ENCODE results near the gene NAP1L5. TPM values are rescaled to one million over a fixed set of nuclear protein-coding genes. Genes with fewer than 3 reads are reported as not detected.
A peak's percentile ranks its signal among the peaks of the same experiment; 100 is the strongest.

The NAP1L5 gene
- polyA plus RNA-seq, 1 donor, result 10.4 TPM

DNA sequence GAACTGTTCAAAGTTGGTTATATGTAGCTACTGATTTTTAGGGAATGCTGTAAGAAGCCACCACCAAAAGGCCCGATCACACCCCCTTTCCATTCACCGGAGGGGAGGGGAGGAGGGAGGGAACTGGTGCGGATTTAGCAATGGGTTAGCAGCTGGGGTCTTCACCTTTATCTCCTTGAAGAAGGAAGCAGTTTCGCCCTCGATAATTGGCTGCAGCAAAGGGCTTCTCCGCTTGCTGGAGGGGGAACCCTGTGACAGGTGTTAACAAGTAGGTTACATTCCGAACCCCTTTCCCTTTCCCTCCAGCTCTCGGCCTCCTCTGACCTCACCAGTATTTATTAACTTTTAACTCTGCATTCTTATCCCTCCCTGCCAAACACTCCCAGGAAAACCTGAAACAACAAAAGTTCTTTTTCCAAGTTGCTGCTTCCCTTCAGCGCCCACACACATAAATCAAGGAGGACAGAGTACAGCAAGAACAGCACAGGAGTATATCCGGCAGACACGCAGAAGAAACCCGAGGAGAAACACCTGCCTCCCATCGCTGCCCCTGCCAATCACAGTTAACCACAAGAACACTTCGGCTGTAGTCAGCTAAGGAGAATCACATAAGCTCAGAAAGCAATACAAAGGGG is 39.8 kb upstream of the NAP1L5 start:
- Histone ChIP-seq H3K36me3 (ENCODE audit: control insufficient read depth, insufficient read depth, low read length) (peaks cover 57% of the 10 kb centered on the region), H3K4me3 (ENCODE audit: low read length) (no peak overlapping the region), H3K4me1 (ENCODE audit: control insufficient read depth, insufficient read depth, low read length) (peaks cover 12% of the 10 kb centered on the region), H3K27ac (ENCODE audit: low read length) (peak overlapping the region; percentile 25), H3K9me3 (ENCODE audit: control insufficient read depth, low read depth, low read length) (no peaks in the 10 kb centered on the region), H3K27me3 (ENCODE audit: control insufficient read depth, insufficient read depth, low read length) (no peaks in the 10 kb centered on the region)
- 0% methylated on average over 2 of the region's 14 CpGs for WGBS (ENCODE audit: insufficient coverage, low lambda C conversion rate)
- DNase-seq, result peak; percentile 42 to 76

DNA sequence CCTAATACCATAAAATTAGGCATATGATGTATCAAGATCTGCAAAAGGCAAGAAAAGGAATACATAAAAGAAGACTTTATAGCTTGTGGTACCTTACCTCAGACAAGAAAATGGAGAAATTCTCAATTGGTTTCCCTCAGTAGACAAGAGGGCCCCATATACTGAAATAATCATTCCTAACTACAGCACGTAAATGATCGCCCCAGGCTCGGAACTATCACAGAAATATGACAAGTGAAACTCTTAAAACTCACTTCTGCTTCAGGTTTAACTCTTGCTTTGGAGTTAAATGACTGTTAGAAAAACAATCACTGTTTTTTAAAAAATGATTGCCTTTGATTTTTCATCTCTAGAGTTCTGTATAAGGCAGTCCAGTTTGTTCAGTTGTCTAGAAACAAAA is 38.6 kb upstream of the NAP1L5 start:
- Histone ChIP-seq H3K9me3 (ENCODE audit: control insufficient read depth, low read depth, low read length) (no peaks in the 10 kb centered on the region), H3K36me3 (ENCODE audit: control insufficient read depth, insufficient read depth, low read length) (peaks cover 57% of the 10 kb centered on the region), H3K4me3 (ENCODE audit: low read length) (no peak overlapping the region), H3K4me1 (ENCODE audit: control insufficient read depth, insufficient read depth, low read length) (peaks cover 12% of the 10 kb centered on the region), H3K27ac (ENCODE audit: low read length) (no peak overlapping the region), H3K27me3 (ENCODE audit: control insufficient read depth, insufficient read depth, low read length) (no peaks in the 10 kb centered on the region)
- WGBS (ENCODE audit: insufficient coverage, low lambda C conversion rate), result 80% methylated on average over 1 of the region's 3 CpGs
- no peak for DNase-seq

GRCh38 chr4:88735564-88735963 is 37.9 kb upstream of the NAP1L5 start:
- H3K4me3 ChIP-seq (ENCODE audit: low read length), result no peak overlapping the region
- H3K9me3 ChIP-seq (ENCODE audit: control insufficient read depth, low read depth, low read length), result no peaks in the 10 kb centered on the region
- 100% methylated on average over 1 of the region's 1 CpG for WGBS (ENCODE audit: insufficient coverage, low lambda C conversion rate)
- H3K27ac ChIP-seq (ENCODE audit: low read length), result no peak overlapping the region
- peaks cover 12% of the 10 kb centered on the region for H3K4me1 ChIP-seq (ENCODE audit: control insufficient read depth, insufficient read depth, low read length)
- no peaks in the 10 kb centered on the region for H3K27me3 ChIP-seq (ENCODE audit: control insufficient read depth, insufficient read depth, low read length)
- peaks cover 59% of the 10 kb centered on the region for H3K36me3 ChIP-seq (ENCODE audit: control insufficient read depth, insufficient read depth, low read length)
- no peak for DNase-seq

GRCh38 chr4:88734403-88734949 is 36.8 kb upstream of the NAP1L5 start:
- H3K9me3 ChIP-seq (ENCODE audit: control insufficient read depth, low read depth, low read length), result no peaks in the 10 kb centered on the region
- no peak for DNase-seq
- no peaks in the 10 kb centered on the region for H3K27me3 ChIP-seq (ENCODE audit: control insufficient read depth, insufficient read depth, low read length)
- no peak overlapping the region for H3K4me3 ChIP-seq (ENCODE audit: low read length)
- peaks cover 12% of the 10 kb centered on the region for H3K4me1 ChIP-seq (ENCODE audit: control insufficient read depth, insufficient read depth, low read length)
- H3K27ac ChIP-seq (ENCODE audit: low read length), result no peak overlapping the region
- H3K36me3 ChIP-seq (ENCODE audit: control insufficient read depth, insufficient read depth, low read length), result peaks cover 59% of the 10 kb centered on the region
- no CpG with 5 or more reads among the region's 3 CpGs for WGBS (ENCODE audit: insufficient coverage, low lambda C conversion rate)

DNA sequence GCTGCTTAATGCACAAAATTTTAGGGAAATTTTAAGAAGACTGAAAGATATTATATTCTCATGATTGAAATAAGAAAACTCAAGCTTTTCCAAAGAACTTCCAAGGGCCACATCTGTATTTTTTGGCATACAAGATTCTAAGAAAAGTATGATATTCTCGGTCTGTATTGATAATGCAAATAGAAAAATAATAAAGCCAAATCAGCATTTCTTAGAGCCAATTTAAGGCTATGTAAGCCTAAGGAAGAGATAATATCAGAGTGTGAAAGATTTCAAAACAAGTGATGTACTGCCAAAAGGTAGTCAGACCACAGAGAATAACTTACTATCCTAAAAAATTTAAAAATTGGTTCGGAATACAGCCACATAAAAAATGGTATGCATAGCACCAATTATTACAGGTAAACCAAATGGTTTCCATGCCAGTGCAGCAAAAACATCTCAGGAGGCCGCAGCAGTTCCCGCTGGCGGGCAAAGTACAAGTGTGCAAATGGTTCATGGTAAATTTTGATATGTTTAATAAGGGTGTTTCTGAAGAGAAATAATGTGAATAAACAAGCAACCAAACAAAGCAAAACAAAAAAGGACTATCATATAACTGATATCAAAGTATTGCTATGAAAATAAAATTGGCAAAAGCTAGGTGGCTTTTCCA is 35.2 kb upstream of the NAP1L5 start:
- Histone ChIP-seq H3K4me1 (ENCODE audit: control insufficient read depth, insufficient read depth, low read length) (peaks cover 2% of the 10 kb centered on the region), H3K9me3 (ENCODE audit: control insufficient read depth, low read depth, low read length) (no peaks in the 10 kb centered on the region), H3K36me3 (ENCODE audit: control insufficient read depth, insufficient read depth, low read length) (peaks cover 58% of the 10 kb centered on the region), H3K27ac (ENCODE audit: low read length) (no peak overlapping the region), H3K4me3 (ENCODE audit: low read length) (no peak overlapping the region), H3K27me3 (ENCODE audit: control insufficient read depth, insufficient read depth, low read length) (no peaks in the 10 kb centered on the region)
- 94% methylated on average over 4 of the region's 5 CpGs for WGBS (ENCODE audit: insufficient coverage, low lambda C conversion rate)
- DNase-seq, result no peak

DNA sequence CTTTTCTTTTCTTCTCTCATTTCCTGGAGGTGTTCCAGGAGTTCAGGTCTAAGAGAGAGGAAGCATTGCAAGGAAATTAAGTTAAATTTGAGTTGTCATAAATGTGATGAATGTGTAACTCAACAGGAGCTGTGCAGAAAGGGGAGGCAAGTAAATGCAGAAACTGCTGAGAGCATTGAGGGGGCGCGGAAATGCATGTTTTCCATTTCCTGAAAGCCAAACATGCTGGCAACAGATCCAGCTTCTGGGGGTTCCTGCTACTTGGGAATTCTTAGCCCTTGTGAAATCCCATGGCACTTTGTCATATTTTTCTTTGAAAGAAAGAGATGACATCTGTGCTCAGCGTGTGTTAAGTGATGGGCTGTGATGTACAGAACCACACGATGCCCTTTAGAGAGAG is 33.8 kb upstream of the NAP1L5 start:
- peaks cover 65% of the 10 kb centered on the region for H3K36me3 ChIP-seq (ENCODE audit: control insufficient read depth, insufficient read depth, low read length)
- no peak overlapping the region for H3K4me3 ChIP-seq (ENCODE audit: low read length)
- DNase-seq, result no peak
- H3K27ac ChIP-seq (ENCODE audit: low read length), result no peak overlapping the region
- no peaks in the 10 kb centered on the region for H3K27me3 ChIP-seq (ENCODE audit: control insufficient read depth, insufficient read depth, low read length)
- no peaks in the 10 kb centered on the region for H3K4me1 ChIP-seq (ENCODE audit: control insufficient read depth, insufficient read depth, low read length)
- H3K9me3 ChIP-seq (ENCODE audit: control insufficient read depth, low read depth, low read length), result no peaks in the 10 kb centered on the region
- no CpG with 5 or more reads among the region's 4 CpGs for WGBS (ENCODE audit: insufficient coverage, low lambda C conversion rate)

DNA sequence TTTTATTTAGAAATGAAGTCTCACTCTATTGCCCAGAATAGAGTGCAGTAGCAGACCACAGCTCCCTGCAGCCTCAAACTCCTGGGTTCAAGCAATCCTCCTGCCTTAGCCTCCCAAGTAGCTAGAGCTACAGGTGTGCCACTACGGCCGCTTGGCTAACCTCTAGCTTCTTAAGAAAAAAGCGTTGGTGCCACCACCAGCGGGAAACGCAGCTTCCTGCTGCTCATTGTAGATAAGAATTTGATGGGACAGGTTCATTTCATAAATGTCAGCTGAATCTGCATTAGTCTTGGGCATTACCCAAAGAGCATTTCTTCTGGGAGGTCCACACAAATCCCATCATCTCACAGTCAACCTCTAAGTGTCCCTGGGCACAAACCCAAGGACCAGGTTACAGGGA is 33.2 kb upstream of the NAP1L5 start:
- DNase-seq, result no peak
- Histone ChIP-seq H3K4me3 (ENCODE audit: low read length) (no peak overlapping the region), H3K9me3 (ENCODE audit: control insufficient read depth, low read depth, low read length) (no peaks in the 10 kb centered on the region), H3K36me3 (ENCODE audit: control insufficient read depth, insufficient read depth, low read length) (peaks cover 68% of the 10 kb centered on the region), H3K27me3 (ENCODE audit: control insufficient read depth, insufficient read depth, low read length) (no peaks in the 10 kb centered on the region), H3K4me1 (ENCODE audit: control insufficient read depth, insufficient read depth, low read length) (no peaks in the 10 kb centered on the region), H3K27ac (ENCODE audit: low read length) (no peak overlapping the region)
- WGBS (ENCODE audit: insufficient coverage, low lambda C conversion rate), result no CpG with 5 or more reads among the region's 5 CpGs

GRCh38 chr4:88729146-88729760 is 31.6 kb upstream of the NAP1L5 start:
- no peaks in the 10 kb centered on the region for H3K4me1 ChIP-seq (ENCODE audit: control insufficient read depth, insufficient read depth, low read length)
- no peak overlapping the region for H3K4me3 ChIP-seq (ENCODE audit: low read length)
- no CpG with 5 or more reads among the region's 6 CpGs for WGBS (ENCODE audit: insufficient coverage, low lambda C conversion rate)
- H3K27ac ChIP-seq (ENCODE audit: low read length), result no peak overlapping the region
- no peaks in the 10 kb centered on the region for H3K9me3 ChIP-seq (ENCODE audit: control insufficient read depth, low read depth, low read length)
- H3K36me3 ChIP-seq (ENCODE audit: control insufficient read depth, insufficient read depth, low read length), result peaks cover 65% of the 10 kb centered on the region
- no peaks in the 10 kb centered on the region for H3K27me3 ChIP-seq (ENCODE audit: control insufficient read depth, insufficient read depth, low read length)
- no peak for DNase-seq

- no peak overlapping the region for H3K27ac ChIP-seq (ENCODE audit: low read length)
- no peaks in the 10 kb centered on the region for H3K27me3 ChIP-seq (ENCODE audit: control insufficient read depth, insufficient read depth, low read length)
- H3K36me3 ChIP-seq (ENCODE audit: control insufficient read depth, insufficient read depth, low read length), result peaks cover 72% of the 10 kb centered on the region
- no peak overlapping the region for H3K4me3 ChIP-seq (ENCODE audit: low read length)
- no peaks in the 10 kb centered on the region for H3K4me1 ChIP-seq (ENCODE audit: control insufficient read depth, insufficient read depth, low read length)
- DNase-seq, result no peak
- WGBS (ENCODE audit: insufficient coverage, low lambda C conversion rate), result no CpG with 5 or more reads among the region's 6 CpGs
- H3K9me3 ChIP-seq (ENCODE audit: control insufficient read depth, low read depth, low read length), result no peaks in the 10 kb centered on the region
These were observed 30.5 kb upstream of the NAP1L5 start for GRCh38 chr4:88728146-88728545.

- Histone ChIP-seq H3K27ac (ENCODE audit: low read length) (no peak overlapping the region), H3K27me3 (ENCODE audit: control insufficient read depth, insufficient read depth, low read length) (no peaks in the 10 kb centered on the region), H3K9me3 (ENCODE audit: control insufficient read depth, low read depth, low read length) (no peaks in the 10 kb centered on the region), H3K36me3 (ENCODE audit: control insufficient read depth, insufficient read depth, low read length) (peaks cover 79% of the 10 kb centered on the region), H3K4me1 (ENCODE audit: control insufficient read depth, insufficient read depth, low read length) (no peaks in the 10 kb centered on the region), H3K4me3 (ENCODE audit: low read length) (no peak overlapping the region)
- no peak for DNase-seq
- WGBS (ENCODE audit: insufficient coverage, low lambda C conversion rate), result no CpG with 5 or more reads among the region's 2 CpGs
These were observed 28.4 kb upstream of the NAP1L5 start for GRCh38 chr4:88725986-88726385.

Measured in large intestine (tissue), 3 donors.